HG02973 (cell line): ENCODE measurements around the gene RAB3B.
"Not testable (repeated sequence)": the region's sequence is repeated elsewhere in the genome, so short reads cannot be mapped to it uniquely, and the experiment has no call there.

Source experiments
- ATAC-seq: cut with Tn5 transposase; IDR thresholded peaks from one replicate; pipeline ENCODE4 v1.9.1; 2021; ENCODE audit warnings: moderate library complexity; ENCODE audit not compliant: unreplicated experiment

RAB3B gene

GRCh38 chr1:51922040-51922439, 68.5 kb downstream of the RAB3B start:
- ATAC-seq, result no peak

DNA sequence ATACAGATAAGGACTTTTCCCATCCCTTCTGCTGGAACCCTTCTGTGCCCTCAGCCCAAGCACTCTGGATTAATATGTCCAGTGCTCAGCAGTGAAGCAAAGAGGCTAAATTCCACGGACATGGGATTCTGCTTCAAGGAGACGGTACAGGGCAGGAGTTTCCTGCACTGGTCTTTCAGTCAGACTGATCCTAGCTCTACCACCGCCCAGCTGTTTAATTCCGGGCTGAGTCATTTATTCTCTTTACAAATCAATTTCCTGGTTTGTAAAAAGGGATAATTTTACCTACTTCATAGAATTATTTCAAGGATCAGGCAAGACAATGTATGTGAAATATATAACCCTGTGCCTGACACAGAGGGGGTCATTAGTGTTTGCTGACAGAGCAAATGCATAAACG, 70.4 kb downstream of the RAB3B start:
- ATAC-seq, result no peak

DNA sequence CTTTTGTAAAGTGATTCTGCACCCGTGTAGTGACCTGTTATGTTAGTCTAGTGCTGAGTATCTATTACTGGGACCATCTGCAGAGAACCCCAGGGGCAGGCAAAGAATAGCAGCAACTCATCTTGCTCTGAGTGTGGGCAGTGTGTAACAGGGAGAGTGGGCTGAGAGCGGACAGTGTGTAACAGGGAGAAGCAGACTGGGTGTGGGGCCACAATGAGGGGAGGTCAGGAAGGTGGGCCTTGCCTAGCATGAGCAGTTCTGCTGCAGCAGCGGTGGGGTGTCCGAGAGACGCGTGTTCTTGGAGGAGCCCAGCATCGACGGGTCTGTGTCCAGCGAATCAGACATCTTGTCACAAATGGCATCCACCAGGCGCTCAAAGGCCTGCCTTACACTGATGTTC, 70.8 kb downstream of the RAB3B start:
- ATAC-seq, result no peak

DNA sequence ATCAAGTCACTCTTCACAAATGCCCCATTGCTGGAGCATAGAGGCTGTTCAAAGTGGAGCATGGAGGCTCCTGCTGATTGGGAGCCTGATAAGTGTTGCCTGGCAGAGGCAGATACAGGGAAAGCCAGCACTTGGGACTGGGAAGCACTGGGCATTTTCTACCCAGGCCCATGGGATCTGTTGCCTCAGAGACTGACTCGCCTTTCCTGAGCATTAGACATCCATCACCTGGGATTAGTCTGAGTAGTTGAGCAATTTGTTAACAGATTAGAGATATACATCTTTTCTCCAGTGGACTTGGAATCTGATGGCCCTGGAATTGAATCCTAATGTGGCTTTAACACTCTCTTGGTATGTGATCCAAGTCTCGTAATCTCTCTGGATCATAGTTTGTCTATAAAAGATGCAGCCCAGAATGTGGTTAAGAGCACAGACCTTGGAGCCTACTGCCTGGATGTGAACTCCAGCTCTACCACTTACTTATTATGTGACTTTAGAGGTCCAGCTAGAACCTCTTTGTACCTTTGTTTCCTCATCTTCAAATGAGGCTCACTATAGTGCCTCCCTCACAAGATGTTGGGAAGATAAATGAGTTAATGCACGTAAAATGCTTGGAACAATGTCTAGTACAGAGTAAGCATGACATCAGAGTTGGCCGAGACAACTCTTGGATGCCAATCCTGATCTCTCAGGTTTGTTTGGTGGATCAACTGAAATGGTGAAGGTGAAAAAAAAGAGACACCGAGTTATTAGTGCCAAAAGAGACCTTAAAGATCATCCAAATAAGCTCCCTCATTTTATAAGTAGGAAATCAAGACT, 73.7 kb downstream of the RAB3B start:
- no peak for ATAC-seq

DNA sequence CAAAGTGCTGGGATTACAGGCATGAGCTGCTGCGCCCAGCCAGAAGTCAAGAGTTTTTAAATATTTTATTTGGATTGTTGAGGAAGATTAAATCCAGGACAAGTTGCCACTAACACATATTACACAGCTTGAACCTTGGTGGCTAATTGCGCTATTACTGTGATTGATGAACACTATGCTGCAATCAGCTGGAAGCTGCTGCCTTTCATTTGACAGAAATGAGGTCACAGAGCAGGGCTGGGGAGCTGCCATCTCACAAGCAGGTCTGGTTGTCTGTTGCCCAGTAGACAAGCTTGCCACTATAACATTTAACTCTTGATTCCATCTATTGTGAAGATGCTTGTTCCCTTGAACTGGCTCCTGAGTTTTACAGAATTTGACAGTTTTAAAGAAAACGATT, 74.5 kb downstream of the RAB3B start:
- no peak for ATAC-seq

DNA sequence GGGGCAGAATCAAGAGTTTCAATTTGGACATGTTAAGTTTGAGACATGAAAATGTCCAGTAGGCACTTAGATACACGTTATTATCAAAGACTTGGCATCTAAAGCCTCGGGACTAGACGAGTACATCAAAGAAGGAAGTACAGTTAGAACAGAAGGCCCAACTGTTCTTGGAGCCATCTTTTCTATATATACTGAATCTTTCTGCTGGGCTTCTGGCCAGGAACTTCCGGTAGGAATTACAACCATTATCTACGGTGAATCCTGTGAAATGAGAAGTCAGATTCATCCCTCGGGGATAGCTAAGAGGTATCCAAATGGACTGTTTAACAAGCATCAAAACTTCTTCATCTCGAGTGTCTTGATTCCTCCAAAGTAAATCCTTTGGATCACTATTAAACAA, 77.6 kb downstream of the RAB3B start:
- ATAC-seq, result no peak

- no peak for ATAC-seq
These were observed 80.1 kb downstream of the RAB3B start for GRCh38 chr1:51910221-51911000.

- no peak for ATAC-seq
These were observed 82.0 kb downstream of the RAB3B start for GRCh38 chr1:51908499-51908898.

GRCh38 chr1:51907079-51907702, 83.3 kb downstream of the RAB3B start:
- ATAC-seq, result no peak

DNA sequence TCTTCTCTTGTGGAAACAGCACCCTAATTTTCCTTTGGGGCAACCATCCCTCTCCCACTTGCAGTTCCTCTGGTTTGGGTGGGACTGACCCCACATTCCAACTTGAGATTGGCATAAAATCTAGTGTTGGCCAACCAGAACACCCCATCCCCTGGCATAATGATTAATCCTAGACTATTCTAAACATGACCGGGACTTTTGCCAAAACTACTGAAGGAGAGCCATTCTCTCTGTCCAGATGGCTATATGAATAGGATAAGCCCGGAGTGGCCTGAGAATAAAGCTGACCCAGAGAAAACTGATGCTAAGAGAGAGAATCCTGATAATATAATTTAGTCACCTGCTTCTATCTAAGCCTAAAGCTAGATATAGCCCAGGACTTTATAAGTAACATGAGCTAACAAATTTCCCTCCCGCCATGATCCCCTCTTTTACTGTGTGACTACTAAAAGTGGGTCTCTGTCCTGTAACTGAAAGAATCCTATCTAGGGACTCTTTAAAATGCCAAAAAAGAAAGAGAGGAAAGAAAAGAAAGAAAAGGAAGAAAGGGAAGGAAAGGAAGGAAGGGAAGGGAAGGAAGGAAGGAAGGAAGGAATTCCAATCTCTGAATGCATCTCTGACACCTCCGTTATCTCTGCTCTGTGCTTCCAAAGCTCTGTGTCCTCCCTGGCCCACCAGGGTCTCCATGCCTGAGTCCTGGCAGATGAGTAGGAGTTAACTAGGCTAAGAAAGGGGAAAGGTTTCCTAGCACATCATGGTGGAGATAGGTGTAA, 84.0 kb downstream of the RAB3B start:
- no peak for ATAC-seq

DNA sequence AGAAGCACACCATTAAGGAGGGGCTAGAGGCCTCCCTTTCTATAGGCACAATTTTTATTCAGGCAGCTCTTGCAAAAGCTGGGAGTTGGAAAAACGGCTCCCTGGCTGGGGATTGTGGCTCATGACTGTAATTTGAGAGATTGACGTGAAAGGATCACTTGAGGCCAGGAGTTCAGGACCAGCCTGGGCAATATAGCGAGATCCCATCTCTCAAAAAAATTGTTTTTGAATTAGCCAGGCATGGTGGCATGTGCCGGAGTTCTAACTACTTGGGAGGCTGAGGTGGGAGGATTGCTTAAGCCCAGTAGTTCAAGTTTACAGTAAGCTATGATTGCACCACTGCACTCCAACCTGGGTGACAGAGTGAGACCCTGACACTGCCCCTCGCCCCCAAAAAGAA, 88.0 kb downstream of the RAB3B start:
- no peak for ATAC-seq

GRCh38 chr1:51901151-51901550, 89.3 kb downstream of the RAB3B start:
- ATAC-seq, result no peak

GRCh38 chr1:51899022-51899421, 91.5 kb downstream of the RAB3B start:
- no peak for ATAC-seq

DNA sequence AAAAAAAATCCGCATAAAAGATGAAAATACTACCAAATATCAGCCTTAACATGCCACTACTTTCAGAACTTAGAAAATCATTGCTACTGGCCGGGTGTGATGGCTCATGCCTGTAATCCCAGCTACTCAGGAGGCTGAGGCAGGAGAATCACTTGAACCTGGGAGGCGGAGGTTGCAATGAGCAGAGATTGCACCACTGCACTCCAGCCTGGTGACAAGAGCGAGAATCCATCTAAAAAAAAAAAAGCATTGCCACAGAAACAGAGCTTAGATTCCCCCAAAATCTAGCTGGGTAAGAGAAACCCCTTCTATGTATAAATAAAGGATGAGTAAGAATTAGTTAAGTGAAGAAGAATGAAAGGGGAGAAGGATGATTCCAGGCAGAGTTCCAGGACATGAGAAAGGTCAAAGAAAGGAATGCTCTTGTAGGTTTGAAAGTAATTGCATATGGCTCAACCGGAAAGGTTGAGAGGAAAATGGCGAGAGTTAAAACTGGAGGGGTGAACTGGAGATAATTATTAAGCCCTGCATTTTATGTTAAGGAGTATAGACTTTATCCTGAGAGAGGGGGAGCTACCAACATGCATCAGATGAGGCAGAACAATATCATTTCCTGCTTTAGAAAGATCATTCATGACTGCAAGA, 92.3 kb downstream of the RAB3B start:
- ATAC-seq, result no peak

GRCh38 chr1:51897699-51898031, 92.8 kb downstream of the RAB3B start:
- no peak for ATAC-seq

DNA sequence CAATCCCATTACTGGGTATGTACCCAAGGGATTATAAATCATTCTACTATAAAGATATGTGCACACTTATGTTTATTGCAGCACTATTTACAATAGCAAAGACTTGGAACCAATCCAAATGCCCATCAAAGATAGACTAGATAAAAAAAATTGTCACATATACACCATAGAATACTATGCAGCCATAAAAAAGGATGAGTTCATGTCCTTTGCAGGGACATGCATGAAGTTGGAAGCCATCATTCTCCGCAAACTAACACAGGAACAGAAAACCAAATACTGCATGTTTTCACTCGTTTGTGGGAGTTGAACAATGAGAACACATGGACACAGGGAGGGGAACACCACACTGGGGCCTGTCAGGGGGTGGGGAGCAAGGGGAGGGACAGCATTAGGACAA, 95.8 kb downstream of the RAB3B start:
- not testable (repeated sequence) for ATAC-seq

GRCh38 chr1:51878616-51879336, 111.7 kb downstream of the RAB3B start, which contains the start of gene NRDC:
TSS of gene NRDC (minus strand) at chr1:51878727. CDS start at chr1:51878615, 112 bp downstream.
- peak; percentile 93 for ATAC-seq

DNA sequence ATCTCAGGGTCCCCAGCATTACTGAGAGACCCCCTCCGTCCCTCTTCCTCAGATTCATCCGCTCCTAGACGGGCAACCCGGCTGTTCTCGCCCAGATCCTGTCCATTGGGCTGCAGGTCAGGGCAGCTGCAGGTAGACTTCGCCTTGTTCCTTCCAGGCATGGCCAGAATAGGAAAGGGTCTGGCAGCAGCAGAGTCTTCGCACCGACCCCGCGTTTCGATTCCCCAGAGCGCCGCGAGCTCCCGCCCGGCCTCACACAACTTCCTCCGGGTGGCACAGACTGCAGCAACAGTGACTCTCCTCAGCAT, 112.2 kb downstream of the RAB3B start:
- ATAC-seq, result peak; percentile 23

DNA sequence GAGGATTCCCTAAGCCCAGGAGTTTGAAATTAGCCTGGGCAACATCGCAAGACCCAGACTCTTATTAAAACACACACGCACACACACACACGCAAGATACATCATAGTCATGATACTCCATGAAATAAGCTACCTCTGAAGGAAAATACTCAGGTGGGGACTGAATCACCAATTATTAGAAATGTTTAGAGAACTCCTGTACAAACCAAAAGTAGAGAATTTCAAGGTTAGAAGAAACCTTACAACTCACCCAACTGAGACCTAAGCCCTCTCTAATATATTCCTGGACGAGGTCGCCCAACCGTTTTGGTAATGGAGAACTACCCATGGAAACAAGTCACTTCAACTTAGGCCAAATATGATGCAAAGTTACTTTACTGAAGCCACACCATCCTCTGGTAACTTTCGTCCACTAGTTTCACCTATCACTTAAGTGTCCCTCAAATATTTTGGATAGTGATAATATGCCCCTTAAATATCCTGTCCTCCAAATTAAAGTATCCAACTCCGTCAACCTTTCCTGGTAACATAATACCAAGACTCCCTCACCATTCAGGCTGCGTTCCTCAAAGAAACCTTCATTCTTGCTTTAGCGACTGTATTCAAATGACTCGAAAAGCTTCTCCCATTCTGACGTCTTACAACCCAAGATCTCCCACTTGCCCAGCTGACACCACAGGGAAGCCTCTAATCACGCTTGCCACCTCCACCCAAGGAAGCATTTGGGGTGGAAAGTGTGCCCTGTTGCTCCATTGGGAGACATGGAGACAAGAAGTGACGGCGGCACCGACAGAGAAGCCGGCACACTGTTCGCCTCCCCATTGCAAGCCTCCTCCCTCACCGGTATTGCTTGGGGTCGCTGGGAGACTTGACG, 112.8 kb downstream of the RAB3B start:
- ATAC-seq, result no peak
